Fibroblast of skin of left biceps (primary cell): ENCODE results near the gene NDST1.

Experiments
- DNase-seq, 2 experiments: peaks; one replicate each; pipeline ENCODE4 v3.0.0-alpha.2; 2013; ENCODE audit warnings: low read depth in 2 of 2

Gene NDST1

GRCh38 chr5:150523472-150524350, 15.8 kb downstream of the NDST1 start:
- peak in 1 of 2 experiments; percentile 34 for DNase-seq

- no peak for DNase-seq
Measured at GRCh38 chr5:150525163-150525562, 17.2 kb downstream of the NDST1 start.

GRCh38 chr5:150525781-150526180, 17.9 kb downstream of the NDST1 start:
- no peak for DNase-seq

GRCh38 chr5:150527038-150527437, 19.1 kb downstream of the NDST1 start:
- DNase-seq: no peak

- no peak for DNase-seq
Measured at GRCh38 chr5:150527808-150528207, 19.9 kb downstream of the NDST1 start.

GRCh38 chr5:150528924-150529546, 21.1 kb downstream of the NDST1 start:
- DNase-seq: no peak

- DNase-seq: no peak
Measured at GRCh38 chr5:150529555-150529954, 21.6 kb downstream of the NDST1 start.

- no peak for DNase-seq
Measured at GRCh38 chr5:150530423-150530822, 22.5 kb downstream of the NDST1 start.

GRCh38 chr5:150530951-150531588, 23.1 kb downstream of the NDST1 start:
- no peak for DNase-seq

GRCh38 chr5:150531686-150532085, 23.8 kb downstream of the NDST1 start:
- no peak for DNase-seq

GRCh38 chr5:150532151-150532550, 24.2 kb downstream of the NDST1 start:
- no peak for DNase-seq

- no peak for DNase-seq
Measured at GRCh38 chr5:150532996-150533395, 25.1 kb downstream of the NDST1 start.

GRCh38 chr5:150534811-150535210, 26.9 kb downstream of the NDST1 start:
- DNase-seq: no peak

- no peak for DNase-seq
Measured at GRCh38 chr5:150535611-150536010, 27.7 kb downstream of the NDST1 start.

GRCh38 chr5:150538007-150538917, 30.3 kb downstream of the NDST1 start:
- no peak for DNase-seq

- no peak for DNase-seq
Measured at GRCh38 chr5:150539206-150539605, 31.3 kb downstream of the NDST1 start.

- no peak for DNase-seq
Measured at GRCh38 chr5:150540042-150540441, 32.1 kb downstream of the NDST1 start.

GRCh38 chr5:150540615-150541396, 32.9 kb downstream of the NDST1 start:
- peak; percentile 67 to 69 for DNase-seq

- no peak for DNase-seq
Measured at GRCh38 chr5:150541397-150541675, 33.4 kb downstream of the NDST1 start.

- DNase-seq: no peak
Measured at GRCh38 chr5:150541895-150542294, 34.0 kb downstream of the NDST1 start.

- DNase-seq: no peak
Measured at GRCh38 chr5:150542933-150543445, 35.1 kb downstream of the NDST1 start.
